Mesenchymal stem cell (in vitro differentiated cells and primary cell): ENCODE data around the gene APLF.

Experiments used
- DNase-seq: peaks from one replicate; pipeline ENCODE4 v3.0.0-alpha.2; 2013
- H2AFZ ChIP-seq: one replicate; pipeline ENCODE4 v1.6.1; 2013; ENCODE audit warnings: low read depth, mild to moderate bottlenecking, control low read depth, inconsistent platforms, low read length, moderate library complexity
- H2AK5ac ChIP-seq: 2 replicates; pipeline ENCODE4 v1.6.1; 2013; ENCODE audit warnings: low read length, moderate library complexity, mild to moderate bottlenecking, inconsistent platforms; ENCODE audit not compliant: severe bottlenecking
- H2BK120ac ChIP-seq: one replicate; pipeline ENCODE4 v1.6.1; 2013; ENCODE audit warnings: low read depth, mild to moderate bottlenecking, inconsistent platforms, low read length, moderate library complexity
- H2BK12ac ChIP-seq, 2 experiments: one replicate each; pipeline ENCODE4 v1.6.1; 2013; ENCODE audit warnings: inconsistent platforms in 2 of 2, low read length in 2 of 2, mild to moderate bottlenecking in 2 of 2, moderate library complexity in 2 of 2, control low read depth in 1 of 2
- H2BK15ac ChIP-seq: one replicate; pipeline ENCODE4 v1.6.1; 2013; ENCODE audit warnings: mild to moderate bottlenecking, low read depth, inconsistent platforms; ENCODE audit not compliant: poor library complexity, severe bottlenecking
- H2BK5ac ChIP-seq: 2 replicates; pipeline ENCODE4 v1.6.1; 2013; ENCODE audit warnings: low read depth, mild to moderate bottlenecking, low read length, control low read depth, inconsistent platforms; ENCODE audit not compliant: poor library complexity, severe bottlenecking
- H3K14ac ChIP-seq, 2 experiments: one replicate each; pipeline ENCODE4 v1.6.1; 2013; ENCODE audit warnings: inconsistent platforms in 2 of 2, low read length in 2 of 2, control low read depth in 1 of 2, mild to moderate bottlenecking in 1 of 2, moderate library complexity in 1 of 2
- H3K18ac ChIP-seq, 2 experiments: one replicate each; pipeline ENCODE4 v1.6.1; 2013; ENCODE audit warnings: inconsistent platforms in 2 of 2, low read length in 2 of 2, control low read depth in 1 of 2, low read depth in 1 of 2, mild to moderate bottlenecking in 1 of 2
- H3K23ac ChIP-seq, 2 experiments: one replicate each; pipeline ENCODE4 v1.6.1; 2013; ENCODE audit warnings: inconsistent platforms in 2 of 2, low read length in 2 of 2, mild to moderate bottlenecking in 2 of 2, moderate library complexity in 2 of 2, control low read depth in 1 of 2
- H3K27ac ChIP-seq: 2 replicates; pipeline ENCODE4 v1.5.1; 2013; ENCODE audit warnings: mild to moderate bottlenecking, moderate library complexity, low read length, control low read depth, inconsistent platforms; ENCODE audit not compliant: poor library complexity, severe bottlenecking
- H3K27me3 ChIP-seq, 2 experiments: 2 replicates each; pipeline versions ENCODE4 v1.6.1 to v1.7.0; 2013; ENCODE audit warnings: low read length in 2 of 2, mild to moderate bottlenecking in 2 of 2, moderate library complexity in 2 of 2, control low read depth in 1 of 2, inconsistent platforms in 1 of 2; ENCODE audit not compliant: control insufficient read depth in 1 of 2, insufficient read depth in 1 of 2
- H3K36me3 ChIP-seq, 2 experiments: 2 replicates each; pipeline versions ENCODE4 v1.6.1 to v1.7.0; 2013; ENCODE audit warnings: low read length in 2 of 2, control low read depth in 1 of 2, inconsistent platforms in 1 of 2, low read depth in 1 of 2, mild to moderate bottlenecking in 1 of 2; ENCODE audit not compliant: insufficient read depth in 2 of 2, control insufficient read depth in 1 of 2
- H3K4ac ChIP-seq, 2 experiments: one replicate each; pipeline ENCODE4 v1.6.1; 2013; ENCODE audit warnings: inconsistent platforms in 2 of 2, low read length in 2 of 2, mild to moderate bottlenecking in 2 of 2, moderate library complexity in 2 of 2, control low read depth in 1 of 2, low read depth in 1 of 2
- H3K4me1 ChIP-seq: 2 replicates; pipeline ENCODE4 v1.6.1; 2013; ENCODE audit warnings: low read depth, low read length, control low read depth; ENCODE audit not compliant: control insufficient read depth, insufficient read depth
- H3K4me2 ChIP-seq: 2 replicates; pipeline ENCODE4 v1.6.1; 2013; ENCODE audit warnings: low read length, mild to moderate bottlenecking, inconsistent platforms; ENCODE audit not compliant: poor library complexity, severe bottlenecking
- H3K4me3 ChIP-seq, 2 experiments: 2 replicates each; pipeline versions ENCODE4 v1.5.1 to v1.7.0; 2013; ENCODE audit warnings: low read length in 2 of 2, mild to moderate bottlenecking in 2 of 2, control low read depth in 1 of 2, low read depth in 1 of 2; ENCODE audit not compliant: insufficient read depth in 1 of 2
- H3K79me1 ChIP-seq: replicated peaks from 2 replicates; pipeline ENCODE4 v1.6.1; 2013; ENCODE audit warnings: mild to moderate bottlenecking, control low read depth, low read length, inconsistent platforms; ENCODE audit not compliant: poor library complexity, severe bottlenecking
- H3K9ac ChIP-seq: 2 replicates; pipeline ENCODE4 v1.7.0; 2013; ENCODE audit warnings: mild to moderate bottlenecking, low read length, moderate library complexity
- H3K9me3 ChIP-seq: 2 replicates; pipeline ENCODE4 v1.7.0; 2013; ENCODE audit warnings: mild to moderate bottlenecking, low read length; ENCODE audit not compliant: control insufficient read depth
- H4K8ac ChIP-seq: one replicate; pipeline ENCODE4 v1.6.1; 2013; ENCODE audit warnings: inconsistent platforms, mild to moderate bottlenecking, low read length, moderate library complexity
- H4K91ac ChIP-seq: one replicate; pipeline ENCODE4 v1.6.1; 2013; ENCODE audit warnings: mild to moderate bottlenecking, low read length, inconsistent platforms
- WGBS: methylation state at CpG from one replicate; pipeline ENCODE4 v1.1.7; 2013; ENCODE audit warnings: mixed read lengths; 5-methylcytosine and 5-hydroxymethylcytosine counted together

The APLF gene

GRCh38 chr2:68471385-68471784 lies 4.0 kb downstream of the APLF start:
- no peak overlapping the region for H2AFZ ChIP-seq
- H4K91ac ChIP-seq: no peak overlapping the region
- no peak overlapping the region for H4K8ac ChIP-seq
- H3K36me3 ChIP-seq: no peaks in the 10 kb centered on the region
- H3K4me1 ChIP-seq: no peaks in the 10 kb centered on the region
- H3K23ac ChIP-seq: no peak overlapping the region
- H2BK15ac ChIP-seq: no peak overlapping the region
- no peak for DNase-seq
- H3K4me3 ChIP-seq: no peak overlapping the region
- H3K27ac ChIP-seq: no peak overlapping the region
- no peak overlapping the region for H2BK120ac ChIP-seq
- no peak overlapping the region for H3K9ac ChIP-seq
- H3K9me3 ChIP-seq: no peaks in the 10 kb centered on the region
- peaks cover 17% of the 10 kb centered on the region for H3K79me1 ChIP-seq
- no peak overlapping the region for H3K18ac ChIP-seq
- no peaks in the 10 kb centered on the region for H3K27me3 ChIP-seq
- no peak overlapping the region for H3K4ac ChIP-seq
- no peak overlapping the region for H3K14ac ChIP-seq
- H2BK12ac ChIP-seq: no peak overlapping the region
- H2BK5ac ChIP-seq: no peak overlapping the region
- H3K4me2 ChIP-seq: no peak overlapping the region
- H2AK5ac ChIP-seq: no peak overlapping the region
- whole genome bisulfite sequencing: 88% methylated on average over 2 of the region's 2 CpGs

DNA sequence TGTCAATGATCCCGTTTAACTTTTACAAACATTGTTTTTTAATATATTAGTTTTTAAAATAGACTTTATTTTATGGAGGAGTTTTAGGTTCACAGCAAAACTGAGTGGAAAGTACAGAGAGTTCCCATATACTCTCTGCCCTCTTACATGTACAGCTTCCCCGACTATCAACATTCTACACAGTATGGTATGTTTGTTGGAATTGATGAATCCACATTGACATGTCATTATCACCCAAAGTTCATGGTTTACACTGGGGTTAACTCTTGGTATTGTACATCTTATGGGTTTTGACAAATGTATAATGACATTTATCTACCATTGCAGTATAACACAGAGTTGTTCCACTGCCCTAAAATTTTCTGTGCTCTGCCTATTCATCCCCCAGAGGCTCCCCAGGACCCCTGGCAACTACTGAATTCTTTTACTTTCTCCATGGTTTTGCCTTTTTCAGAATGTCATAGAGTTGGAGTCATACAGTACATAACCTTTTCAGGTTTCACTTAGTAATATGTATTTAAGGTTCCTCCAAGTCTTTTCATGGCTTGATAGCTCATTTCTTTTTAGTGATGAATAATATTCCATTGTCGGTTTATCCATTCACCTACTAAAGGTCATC lies 5.5 kb downstream of the APLF start:
- no peak for DNase-seq
- Histone ChIP-seq H2BK5ac (no peak overlapping the region), H3K4me1 (no peaks in the 10 kb centered on the region)

GRCh38 chr2:68475110-68475509 lies 7.7 kb downstream of the APLF start:
- Histone ChIP-seq H2BK5ac (no peak overlapping the region), H3K27me3 (no peaks in the 10 kb centered on the region), H3K4me3 (no peak overlapping the region), H2BK120ac (no peak overlapping the region), H4K8ac (no peak overlapping the region), H3K18ac (no peak overlapping the region), H4K91ac (no peak overlapping the region), H2AFZ (no peak overlapping the region), H3K9ac (no peak overlapping the region), H3K4me1 (no peaks in the 10 kb centered on the region), H3K23ac (no peak overlapping the region), H2BK12ac (no peak overlapping the region), H2AK5ac (no peak overlapping the region), H3K36me3 (no peaks in the 10 kb centered on the region), H2BK15ac (no peak overlapping the region), H3K4ac (no peak overlapping the region), H3K14ac (no peak overlapping the region), H3K79me1 (peaks cover 9% of the 10 kb centered on the region), H3K27ac (no peak overlapping the region), H3K4me2 (no peak overlapping the region), H3K9me3 (no peaks in the 10 kb centered on the region)
- no peak for DNase-seq

More for the DNA sequence above, 5.5 kb downstream of the APLF start:
- Histone ChIP-seq H4K91ac (no peak overlapping the region), H2AFZ (no peak overlapping the region), H3K9me3 (no peaks in the 10 kb centered on the region), H3K79me1 (peaks cover 14% of the 10 kb centered on the region), H2BK12ac (no peak overlapping the region), H2BK120ac (no peak overlapping the region), H3K27me3 (no peaks in the 10 kb centered on the region), H3K9ac (no peak overlapping the region), H3K27ac (no peak overlapping the region), H2BK15ac (no peak overlapping the region), H4K8ac (no peak overlapping the region), H3K18ac (no peak overlapping the region), H3K4me3 (no peak overlapping the region), H3K36me3 (no peaks in the 10 kb centered on the region), H3K23ac (no peak overlapping the region), H3K4me2 (no peak overlapping the region), H3K4ac (no peak overlapping the region), H2AK5ac (no peak overlapping the region), H3K14ac (no peak overlapping the region)
- no CpG with 5 or more reads among the region's 3 CpGs for WGBS

DNA sequence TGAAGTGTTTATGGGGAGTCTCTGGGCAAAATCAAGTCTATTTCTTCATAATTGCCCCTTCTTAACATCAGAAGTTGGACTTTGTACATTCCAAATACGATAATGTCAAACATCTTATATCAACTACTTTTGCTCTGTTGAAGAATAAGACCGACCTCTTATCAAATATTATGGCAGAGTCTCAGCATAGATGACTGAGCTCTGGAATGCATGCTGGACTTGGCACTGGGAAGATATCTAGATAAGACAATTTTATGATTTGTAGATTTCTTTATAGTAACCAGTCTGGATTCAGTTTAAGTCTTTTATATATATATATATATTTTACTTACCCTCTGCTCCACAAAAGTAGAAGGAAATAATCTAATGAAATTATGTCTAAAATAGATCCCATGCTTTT lies 8.2 kb downstream of the APLF start:
- H2AK5ac ChIP-seq: no peak overlapping the region
- no peak overlapping the region for H2BK120ac ChIP-seq
- H3K4ac ChIP-seq: no peak overlapping the region
- H4K8ac ChIP-seq: no peak overlapping the region
- no peak overlapping the region for H3K4me3 ChIP-seq
- H3K27me3 ChIP-seq: no peaks in the 10 kb centered on the region
- H3K79me1 ChIP-seq: peaks cover 9% of the 10 kb centered on the region
- H3K14ac ChIP-seq: no peak overlapping the region
- no peaks in the 10 kb centered on the region for H3K4me1 ChIP-seq
- no peak overlapping the region for H3K23ac ChIP-seq
- H3K4me2 ChIP-seq: no peak overlapping the region
- no peak overlapping the region for H2BK5ac ChIP-seq
- 100% methylated on average over 2 of the region's 2 CpGs for WGBS
- no peak overlapping the region for H3K18ac ChIP-seq
- H2BK15ac ChIP-seq: no peak overlapping the region
- no peaks in the 10 kb centered on the region for H3K9me3 ChIP-seq
- no peak overlapping the region for H4K91ac ChIP-seq
- H2BK12ac ChIP-seq: no peak overlapping the region
- no peak for DNase-seq
- H3K27ac ChIP-seq: no peak overlapping the region
- H2AFZ ChIP-seq: no peak overlapping the region
- no peaks in the 10 kb centered on the region for H3K36me3 ChIP-seq
- no peak overlapping the region for H3K9ac ChIP-seq
